GM23248 (cell line): ENCODE measurements around the gene SMIM29.

ENCODE experiments used
- EZH2 ChIP-seq: fragments of 200-600 bp; sonication (generic); IDR thresholded peaks from 2 replicates; pipeline ENCODE4 v1.6.1; 2018; ENCODE audit warnings: antibody characterized with exemption, mild to moderate bottlenecking; ENCODE audit not compliant: insufficient read depth, poor library complexity, severe bottlenecking
- EZH2phosphoT487 ChIP-seq: fragments of 200-600 bp; sonication (generic); IDR thresholded peaks from 2 replicates; pipeline ENCODE4 v1.6.1; 2018; ENCODE audit warnings: antibody characterized with exemption, moderate library complexity, mild to moderate bottlenecking, low read depth; ENCODE audit not compliant: insufficient read depth

DNA sequence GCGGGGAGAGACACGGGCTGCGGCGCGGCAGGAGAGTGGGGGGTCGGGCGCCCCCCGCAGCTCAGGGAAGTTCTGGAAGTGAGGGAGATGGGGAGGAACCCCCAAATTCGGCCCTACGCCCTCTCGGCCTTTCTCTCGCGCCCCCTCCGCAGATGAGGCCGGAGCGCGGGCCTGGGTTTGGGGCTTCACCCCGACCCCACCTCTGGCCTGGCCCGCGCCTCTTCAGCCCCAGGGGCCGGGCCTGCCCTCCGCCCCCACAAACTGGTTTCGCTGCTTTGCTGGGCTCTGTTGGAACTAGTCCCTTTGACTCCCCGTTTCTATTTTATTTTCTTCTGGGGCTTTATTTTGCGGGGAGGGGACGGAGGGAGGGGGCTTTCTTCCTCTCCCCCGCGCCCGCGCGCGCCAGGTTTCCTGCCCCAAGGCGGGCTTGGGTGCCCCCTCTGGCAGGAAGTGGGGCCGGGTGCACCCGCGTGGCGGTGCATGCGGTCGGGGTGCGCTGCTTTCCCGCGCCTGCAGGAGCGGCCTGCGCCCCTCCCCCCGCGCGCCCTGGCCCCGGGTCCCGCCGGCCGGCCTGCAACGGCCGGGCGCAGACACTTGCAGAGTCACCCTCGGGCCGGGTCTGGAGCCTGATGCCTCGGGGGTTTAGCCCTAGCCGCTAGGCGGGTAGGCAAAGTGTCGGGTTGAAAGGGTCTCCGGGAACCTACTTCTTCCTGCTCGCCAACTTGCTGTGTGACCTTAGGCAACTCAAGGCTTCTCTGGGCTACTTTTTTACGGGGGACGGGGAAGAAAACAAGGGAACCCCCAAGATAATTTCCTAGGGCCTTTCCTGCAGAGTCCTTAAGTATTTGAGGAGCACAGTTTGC, 10.9 kb downstream of the SMIM29 start:
- TF ChIP-seq EZH2 (no peak), EZH2phosphoT487 (no peak)
